WERI-Rb-1 (cell line): ENCODE data around the gene ARMC2.

Experiments used
- DNase-seq: peaks from one replicate; pipeline ENCODE4 v3.0.0-alpha.2; 2020
- H3K27ac ChIP-seq: fragments of 250-450 bp; sonication (Bioruptor Pico); 2 replicates; pipeline ENCODE4 v1.5.1; 2020; ENCODE audit warnings: mild to moderate bottlenecking, moderate library complexity
- H3K27me3 ChIP-seq: fragments of 250-450 bp; sonication (Bioruptor Pico); 2 replicates; pipeline ENCODE4 v1.5.1; 2021; ENCODE audit warnings: mild to moderate bottlenecking, low read depth, moderate library complexity; ENCODE audit not compliant: insufficient read depth, severe bottlenecking
- H3K36me3 ChIP-seq: fragments of 250-450 bp; sonication (Bioruptor Pico); 2 replicates; pipeline ENCODE4 v1.5.1; 2020; ENCODE audit warnings: mild to moderate bottlenecking, moderate library complexity
- H3K4me3 ChIP-seq: 2 replicates; pipeline ENCODE4 v1.5.1; 2011; ENCODE audit warnings: low read depth, mild to moderate bottlenecking, control low read depth, low read length
- H3K9me3 ChIP-seq: fragments of 250-450 bp; sonication (Bioruptor Pico); 2 replicates; pipeline ENCODE4 v1.5.1; 2021; ENCODE audit warnings: mild to moderate bottlenecking, moderate library complexity; ENCODE audit not compliant: severe bottlenecking
- CTCF ChIP-seq: IDR thresholded peaks from 2 replicates; pipeline ENCODE4 v1.5.1; 2011; ENCODE audit warnings: low read depth, mild to moderate bottlenecking, control low read depth, inconsistent platforms, low read length

ARMC2 gene

GRCh38 chr6:108822401-108822800, 25.8 kb upstream of the ARMC2 start:
- H3K36me3 ChIP-seq = no peaks in the 10 kb centered on the region
- H3K9me3 ChIP-seq = peaks cover 13% of the 10 kb centered on the region
- no peak overlapping the region for H3K27ac ChIP-seq
- no peaks in the 10 kb centered on the region for H3K27me3 ChIP-seq
- no peak for DNase-seq
- no peak overlapping the region for H3K4me3 ChIP-seq
- no peak for TF ChIP-seq CTCF

DNA sequence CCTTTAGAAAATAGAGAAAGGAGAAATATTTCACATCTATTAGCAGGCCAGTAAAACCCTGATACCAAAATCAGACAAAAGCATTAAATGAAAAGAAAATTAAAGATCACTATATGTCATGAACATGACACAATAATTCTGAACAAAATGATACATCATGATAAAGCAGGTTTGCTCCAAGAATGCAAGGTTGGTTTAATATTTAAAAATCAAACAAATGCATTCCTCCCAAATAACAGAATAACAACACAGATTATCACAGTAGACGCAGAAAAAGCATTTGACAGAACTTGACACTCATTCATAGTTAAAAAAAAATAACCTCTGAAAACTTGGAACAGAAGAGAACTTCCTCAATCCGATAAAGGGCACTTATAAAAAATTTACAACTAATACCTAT, 22.9 kb upstream of the ARMC2 start:
- no peaks in the 10 kb centered on the region for H3K27me3 ChIP-seq
- H3K9me3 ChIP-seq = peaks cover 7% of the 10 kb centered on the region
- no peaks in the 10 kb centered on the region for H3K36me3 ChIP-seq
- TF ChIP-seq CTCF = no peak
- H3K27ac ChIP-seq = no peak overlapping the region
- H3K4me3 ChIP-seq = no peak overlapping the region
- no peak for DNase-seq

- Histone ChIP-seq H3K27ac (no peak overlapping the region), H3K36me3 (no peaks in the 10 kb centered on the region), H3K9me3 (no peaks in the 10 kb centered on the region), H3K27me3 (no peaks in the 10 kb centered on the region), H3K4me3 (no peak overlapping the region)
- no peak for DNase-seq
- TF ChIP-seq CTCF = no peak
Measured at GRCh38 chr6:108831104-108831503, 17.1 kb upstream of the ARMC2 start.

- H3K36me3 ChIP-seq = no peaks in the 10 kb centered on the region
- H3K27ac ChIP-seq = no peak overlapping the region
- H3K9me3 ChIP-seq = no peaks in the 10 kb centered on the region
- TF ChIP-seq CTCF = no peak
- no peak for DNase-seq
- no peaks in the 10 kb centered on the region for H3K27me3 ChIP-seq
- H3K4me3 ChIP-seq = no peak overlapping the region
Measured at GRCh38 chr6:108832738-108833137, 15.5 kb upstream of the ARMC2 start.

- H3K27me3 ChIP-seq = no peaks in the 10 kb centered on the region
- H3K9me3 ChIP-seq = no peaks in the 10 kb centered on the region
- TF ChIP-seq CTCF = peak; percentile 95
- peak; percentile 86 for DNase-seq
- no peak overlapping the region for H3K4me3 ChIP-seq
- H3K27ac ChIP-seq = no peak overlapping the region
- no peaks in the 10 kb centered on the region for H3K36me3 ChIP-seq
Measured at GRCh38 chr6:108835218-108835850, 12.9 kb upstream of the ARMC2 start.

GRCh38 chr6:108836061-108836460, 12.2 kb upstream of the ARMC2 start:
- Histone ChIP-seq H3K36me3 (no peaks in the 10 kb centered on the region), H3K9me3 (no peaks in the 10 kb centered on the region), H3K27ac (no peak overlapping the region), H3K27me3 (no peaks in the 10 kb centered on the region), H3K4me3 (no peak overlapping the region)
- TF ChIP-seq CTCF = no peak
- DNase-seq = no peak
